Skeletal muscle cell (primary cell): ENCODE results near the gene SNTA1.
A peak's percentile ranks its signal among the peaks of the same experiment; 100 is the strongest.
"Not testable (repeated sequence)": the region's sequence is repeated elsewhere in the genome, so short reads cannot be mapped to it uniquely, and the experiment has no call there.

Experiments used
- DNase-seq: peaks from one replicate; pipeline ENCODE4 v3.0.0-alpha.2; 2010; ENCODE audit warnings: low read depth
- H3K4me3 ChIP-seq: 2 replicates; pipeline ENCODE4 v1.5.1; 2011; ENCODE audit warnings: low read depth, mild to moderate bottlenecking, control low read depth, low read length, moderate library complexity

SNTA1 gene

GRCh38 chr20:33443512-33444239 is at the start of gene SNTA1:
TSS of gene SNTA1 (minus strand) at chr20:33443763. CDS start at chr20:33443620, 143 bp downstream.
- peak within 1 kb of the TSS; percentile 67 for H3K4me3 ChIP-seq
- DNase-seq = no peak

GRCh38 chr20:33490934-33491656 is 47.5 kb upstream of the SNTA1 start:
- no peak for DNase-seq
- H3K4me3 ChIP-seq = peak overlapping the region; percentile 63

GRCh38 chr20:33490023-33490933 is 46.7 kb upstream of the SNTA1 start, which contains the start of gene CBFA2T2:
TSS of gene CBFA2T2 (plus strand) at chr20:33490096. CDS start at chr20:33490268, 172 bp downstream.
- DNase-seq = peak; percentile 10
- H3K4me3 ChIP-seq = peak within 1 kb of the TSS; percentile 63

GRCh38 chr20:33489495-33490022 is 46.0 kb upstream of the SNTA1 start:
- H3K4me3 ChIP-seq = peak overlapping the region; percentile 52
- DNase-seq = peak; percentile 85

- not testable (repeated sequence) for DNase-seq
These were observed 45.3 kb upstream of the SNTA1 start for GRCh38 chr20:33488661-33489494.

GRCh38 chr20:33488201-33488600 is 44.6 kb upstream of the SNTA1 start:
- no peak for DNase-seq

More at GRCh38 chr20:33488661-33489494, 45.3 kb upstream of the SNTA1 start:
- peak overlapping the region; percentile 52 for H3K4me3 ChIP-seq

GRCh38 chr20:33483186-33483585 is 39.6 kb upstream of the SNTA1 start:
- not testable (repeated sequence) for DNase-seq, H3K4me3 ChIP-seq

More at GRCh38 chr20:33488201-33488600, 44.6 kb upstream of the SNTA1 start:
- H3K4me3 ChIP-seq = no peak overlapping the region

- DNase-seq = no peak
- H3K4me3 ChIP-seq = no peak overlapping the region
These were observed 39.0 kb upstream of the SNTA1 start for GRCh38 chr20:33482581-33482980.

GRCh38 chr20:33481431-33481941 is 37.9 kb upstream of the SNTA1 start:
- DNase-seq = no peak
- H3K4me3 ChIP-seq = no peak overlapping the region

GRCh38 chr20:33480048-33480447 is 36.5 kb upstream of the SNTA1 start:
- DNase-seq = no peak
- no peak overlapping the region for H3K4me3 ChIP-seq

- H3K4me3 ChIP-seq = no peak overlapping the region
These were observed 34.0 kb upstream of the SNTA1 start for GRCh38 chr20:33477386-33478234.

GRCh38 chr20:33475381-33476152 is 32.0 kb upstream of the SNTA1 start:
- no peak overlapping the region for H3K4me3 ChIP-seq
- DNase-seq = no peak

More at GRCh38 chr20:33477386-33478234, 34.0 kb upstream of the SNTA1 start:
- DNase-seq = no peak

- DNase-seq = no peak
- H3K4me3 ChIP-seq = no peak overlapping the region
These were observed 31.4 kb upstream of the SNTA1 start for GRCh38 chr20:33474963-33475362.

- DNase-seq = no peak
- no peak overlapping the region for H3K4me3 ChIP-seq
These were observed 30.7 kb upstream of the SNTA1 start for GRCh38 chr20:33474097-33474873.

GRCh38 chr20:33472868-33473435 is 29.4 kb upstream of the SNTA1 start:
- H3K4me3 ChIP-seq = no peak overlapping the region
- DNase-seq = no peak

GRCh38 chr20:33470866-33471265 is 27.3 kb upstream of the SNTA1 start:
- H3K4me3 ChIP-seq = no peak overlapping the region
- DNase-seq = no peak
